Esophagus muscularis mucosa (tissue), 4 donors: Measurements from ENCODE around the gene ART1. TPM values are rescaled to one million over a fixed set of nuclear protein-coding genes. Genes with fewer than 3 reads are reported as not detected.

ENCODE experiments used
- DNase-seq: peaks from one replicate; pipeline ENCODE4 v3.0.0-alpha.2; 2017; ENCODE audit errors: extremely low spot score
- H3K27ac ChIP-seq, 4 donors: fragments of 200-600 bp; sonication (generic); replicated peaks in 1 of 4; 1 replicate in 3 of 4; 2 replicates in 1 of 4; pipeline ENCODE4 v1.5.1; 2016 to 2019; ENCODE audit warnings: mild to moderate bottlenecking in 1 of 4
- H3K27me3 ChIP-seq, 4 donors: fragments of 200-600 bp; sonication (generic); one replicate each; pipeline versions ENCODE4 v1.5.1 to v1.6.0; 2016 to 2019
- H3K36me3 ChIP-seq, 4 donors: fragments of 200-600 bp; sonication (generic); one replicate each; pipeline ENCODE4 v1.5.1; 2016 to 2019
- H3K4me1 ChIP-seq, 4 donors: fragments of 200-600 bp; sonication (generic); one replicate each; pipeline ENCODE4 v1.5.1; 2016 to 2019
- H3K4me3 ChIP-seq, 4 donors: fragments of 200-600 bp; sonication (generic); 1 replicate in 2 of 4; 2 replicates in 2 of 4; pipeline ENCODE4 v1.5.1; 2016 to 2019; ENCODE audit warnings: mild to moderate bottlenecking in 4 of 4, moderate library complexity in 1 of 4
- H3K9me3 ChIP-seq, 4 donors: fragments of 200-600 bp; sonication (generic); 1 replicate in 3 of 4; 2 replicates in 1 of 4; pipeline ENCODE4 v1.5.1; 2016 to 2019
- CTCF ChIP-seq, 3 experiments: fragments of 200-600 bp in 2 of 3; fragments of 450-650 bp in 1 of 3; sonication (generic) in 2 of 3; IDR thresholded peaks; one replicate each; pipeline ENCODE4 v1.5.1; 2017 to 2019; ENCODE audit warnings: antibody characterized with exemption in 3 of 3, mild to moderate bottlenecking in 2 of 3, moderate library complexity in 1 of 3
- EP300 ChIP-seq: sonication (generic); formaldehyde crosslinking; IDR thresholded peaks from one replicate; pipeline ENCODE4 v1.6.1; 2017; ENCODE audit warnings: antibody characterized with exemption
- POLR2A ChIP-seq: fragments of 450-650 bp; IDR thresholded peaks from one replicate; pipeline ENCODE4 v1.6.1; 2017; ENCODE audit warnings: antibody characterized with exemption, moderate library complexity, mild to moderate bottlenecking, low read depth
- POLR2AphosphoS5 ChIP-seq, 2 donors: sonication (generic); formaldehyde crosslinking; IDR thresholded peaks; one replicate each; pipeline ENCODE4 v1.6.1; 2017; ENCODE audit warnings: antibody characterized with exemption in 2 of 2
- WGBS: methylation state at CpG from one replicate; pipeline ENCODE4 v1.1.5; 2018; 5-methylcytosine and 5-hydroxymethylcytosine counted together
- intact Hi-C: fragments of 100-400 bp; cut with DNase I; formaldehyde crosslinking; loops from one replicate; pipeline ENCODE4 v1.15.1; 2023
- total RNA-seq, 4 donors: library from RNA; depleted of rRNA; stranded (reverse); fragments of >200 nt; gene quantifications; one replicate each; pipeline versions ENCODE4 v1.1.0 to v1.2.1, GENCODE V29; 2016

ART1 gene
- total RNA-seq, 4 donors from 2014 or later: not detected

DNA sequence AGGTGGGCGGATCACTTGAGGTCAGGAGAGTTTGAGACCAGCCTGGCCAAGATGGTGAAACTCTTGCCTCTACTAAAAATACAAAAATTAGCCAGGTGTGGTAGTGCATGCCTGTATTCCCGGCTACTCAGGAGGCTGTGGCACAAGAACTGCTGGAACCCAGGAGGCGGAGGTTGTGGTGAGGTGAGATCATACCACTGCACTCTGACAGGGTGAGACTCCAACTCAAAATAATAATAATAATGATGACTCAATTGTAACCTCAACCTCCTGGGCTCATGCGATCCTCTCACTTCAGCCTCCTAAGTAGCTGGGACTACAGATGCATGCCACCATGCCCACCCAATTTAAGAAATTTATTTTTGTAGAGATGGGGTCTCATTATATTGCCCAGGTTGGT, 41.8 kb downstream of the ART1 start:
- no peaks in the 10 kb centered on the region for H3K9me3 ChIP-seq
- intact Hi-C loops: no loop called here
- H3K27ac ChIP-seq: no peak overlapping the region
- H3K36me3 ChIP-seq: peaks cover 50 to 96% (median 87%) of the 10 kb centered on the region in 4 donors
- WGBS: 80% methylated on average over 4 of the region's 4 CpGs
- no peaks in the 10 kb centered on the region for H3K27me3 ChIP-seq
- TF ChIP-seq POLR2A: no peak
- no peak for TF ChIP-seq POLR2AphosphoS5 (IDR thresholded peaks at IDR 0.05)
- no peak for DNase-seq
- peaks cover 0 to 26% (median 14%) of the 10 kb centered on the region in 4 donors for H3K4me1 ChIP-seq
- no peak overlapping the region for H3K4me3 ChIP-seq

GRCh38 chr11:3700410-3700809, 55.5 kb downstream of the ART1 start:
- Histone ChIP-seq H3K4me3 (no peak overlapping the region), H3K9me3 (no peaks in the 10 kb centered on the region), H3K4me1 (no peaks in the 10 kb centered on the region), H3K27ac (no peak overlapping the region), H3K27me3 (no peaks in the 10 kb centered on the region), H3K36me3 (peaks cover 69 to 100% (median 92%) of the 10 kb centered on the region in 4 donors)
- DNase-seq: peak; percentile 17
- 81% methylated on average over 2 of the region's 2 CpGs for WGBS
- intact Hi-C loops: no loop called here
- no peak for TF ChIP-seq CTCF (IDR thresholded peaks at IDR 0.05)
- TF ChIP-seq EP300: no peak
- no peak for TF ChIP-seq POLR2A
- TF ChIP-seq POLR2AphosphoS5 (IDR thresholded peaks at IDR 0.05): no peak

DNA sequence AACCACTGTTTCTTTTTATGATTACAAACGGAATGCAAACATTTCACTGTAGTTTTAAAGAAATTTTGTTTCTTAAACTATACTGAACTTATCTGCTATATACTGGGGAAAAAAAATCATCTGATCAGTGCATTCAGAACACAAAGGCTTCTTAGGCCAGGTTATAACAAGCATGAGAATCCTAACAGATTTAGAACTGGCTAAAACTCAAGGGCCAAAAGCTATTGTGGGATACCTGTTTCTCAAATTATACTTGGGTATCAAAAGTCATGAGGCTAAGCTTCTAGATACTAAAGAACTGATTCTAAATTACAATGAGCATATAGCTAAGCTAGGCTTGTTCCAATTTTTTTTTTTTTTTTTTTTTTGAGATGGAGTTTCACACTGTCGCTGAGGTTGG, 56.0 kb downstream of the ART1 start:
- no peak for TF ChIP-seq CTCF (IDR thresholded peaks at IDR 0.05)
- no peak for TF ChIP-seq POLR2A
- TF ChIP-seq EP300: no peak
- TF ChIP-seq POLR2AphosphoS5 (IDR thresholded peaks at IDR 0.05): no peak
- peaks cover 69 to 100% (median 92%) of the 10 kb centered on the region in 4 donors for H3K36me3 ChIP-seq

DNA sequence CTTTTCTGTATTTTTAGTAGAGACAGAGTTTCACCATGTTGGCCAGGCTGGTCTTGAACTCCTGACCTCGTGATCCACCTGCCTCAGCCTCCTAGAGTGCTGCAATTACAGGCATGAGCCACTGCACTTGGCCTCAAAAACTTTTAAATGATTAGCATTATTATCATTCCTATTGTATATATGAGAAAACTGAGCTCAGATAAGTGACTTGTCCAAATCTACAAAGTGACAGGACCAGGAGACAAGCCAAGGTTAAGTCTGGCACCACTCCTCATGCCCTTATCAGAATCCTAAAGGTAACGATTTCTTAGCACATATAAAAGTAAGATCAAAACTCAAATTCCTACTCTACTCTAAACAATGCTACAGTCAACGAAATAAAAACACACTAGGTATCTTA, 58.5 kb downstream of the ART1 start:
- Histone ChIP-seq H3K27me3 (no peaks in the 10 kb centered on the region), H3K4me3 (no peak overlapping the region), H3K9me3 (no peaks in the 10 kb centered on the region), H3K27ac (no peak overlapping the region), H3K36me3 (peaks cover 53 to 95% (median 79%) of the 10 kb centered on the region in 4 donors), H3K4me1 (no peaks in the 10 kb centered on the region)
- no peak for TF ChIP-seq CTCF (IDR thresholded peaks at IDR 0.05)
- no peak for TF ChIP-seq EP300
- TF ChIP-seq POLR2AphosphoS5 (IDR thresholded peaks at IDR 0.05): no peak
- TF ChIP-seq POLR2A: no peak
- intact Hi-C loops: no loop called here
- WGBS: 95% methylated on average over 3 of the region's 3 CpGs
- DNase-seq: peak; percentile 21

More for the DNA sequence above, 56.0 kb downstream of the ART1 start:
- H3K27me3 ChIP-seq: no peaks in the 10 kb centered on the region
- no peaks in the 10 kb centered on the region for H3K9me3 ChIP-seq
- H3K4me1 ChIP-seq: no peaks in the 10 kb centered on the region
- DNase-seq: no peak
- H3K27ac ChIP-seq: no peak overlapping the region
- WGBS: 97% methylated on average over 2 of the region's 2 CpGs
- no peak overlapping the region for H3K4me3 ChIP-seq
- intact Hi-C loops: no loop called here

- 76% methylated on average over 2 of the region's 2 CpGs for WGBS
- DNase-seq: no peak
- Histone ChIP-seq H3K4me3 (no peak overlapping the region), H3K36me3 (peaks cover 47 to 92% (median 67%) of the 10 kb centered on the region in 4 donors), H3K27me3 (no peaks in the 10 kb centered on the region), H3K9me3 (no peaks in the 10 kb centered on the region), H3K27ac (no peak overlapping the region), H3K4me1 (no peaks in the 10 kb centered on the region)
- TF ChIP-seq EP300 (no peak), POLR2A (no peak), CTCF (IDR thresholded peaks at IDR 0.05) (no peak), POLR2AphosphoS5 (IDR thresholded peaks at IDR 0.05) (no peak)
- intact Hi-C loops: no loop called here
These were observed 62.2 kb downstream of the ART1 start for GRCh38 chr11:3707176-3707575.
